ENCODE data around the gene DERA. TPM values are rescaled to one million over a fixed set of nuclear protein-coding genes. Genes with fewer than 3 reads are reported as not detected.

Gene DERA
- total and polyA plus RNA-seq, 2 of the 8 experiments (the other 6 are each of a cell fraction or from before 2014, with no cell fraction given), result 13.1 to 17.1 TPM

- H2BK5ac ChIP-seq (ENCODE audit: low read depth, low read length), result no peak overlapping the region
- H3K79me1 ChIP-seq (ENCODE audit: low read depth, low read length), result no peaks in the 10 kb centered on the region; the same call in 1 of the 2 replicates
- H2BK12ac ChIP-seq (ENCODE audit: low read depth, low read length), result no peak overlapping the region
- no peak overlapping the region for H3K18ac ChIP-seq (ENCODE audit: extremely low read depth, low read length)
- TF ChIP-seq RNF2 (IDR thresholded peaks at IDR 0.05; ENCODE audit: borderline replicate concordance, low read depth, low read length, missing control alignments, poor library complexity, severe bottlenecking), result no peak
- no peak for TF ChIP-seq POLR2AphosphoS5 (IDR thresholded peaks at IDR 0.05; ENCODE audit: low read depth, low read length)
- no peak overlapping the region for H2BK120ac ChIP-seq (replicated peaks; ENCODE audit: low read depth, low read length)
- no peak overlapping the region for H4K91ac ChIP-seq (replicated peaks; ENCODE audit: insufficient read length, low read length)
- no peak overlapping the region for H4K5ac ChIP-seq (ENCODE audit: insufficient read length, low read depth, low read length)
- no peak overlapping the region for H3K4me2 ChIP-seq (ENCODE audit: insufficient read depth in 1 of 2, low read depth in 2 of 2, low read length in 2 of 2)
- no peak overlapping the region for H4K8ac ChIP-seq (ENCODE audit: extremely low read depth, insufficient read depth, low read length)
- FAIRE-seq (no peak), DNase-seq (ENCODE audit: low read depth in 1 of 2, low spot score in 2 of 2) (no peak)
- H2BK20ac ChIP-seq (ENCODE audit: low read length), result no peak overlapping the region
- H3K56ac ChIP-seq (replicated peaks; ENCODE audit: insufficient read length, low read depth, low read length), result no peak overlapping the region
- no peaks in the 10 kb centered on the region for H3K79me2 ChIP-seq (ENCODE audit: control insufficient read depth in 1 of 2, insufficient read depth in 2 of 2, low read length in 2 of 2)
- no peak overlapping the region for H2AK5ac ChIP-seq (ENCODE audit: low read depth, low read length)
- no peak overlapping the region for H2BK15ac ChIP-seq (ENCODE audit: low read length)
- no peaks in the 10 kb centered on the region for H3K9me3 ChIP-seq (ENCODE audit: insufficient read depth in 2 of 2, low read depth in 1 of 2, low read length in 1 of 2)
- H3K4me1 ChIP-seq (replicated peaks in 1 of 4; ENCODE audit: control insufficient read depth in 3 of 4, insufficient read depth in 4 of 4, low read length in 3 of 4), result no peaks in the 10 kb centered on the region
- H3K4me3 ChIP-seq (ENCODE audit: extremely low read depth in 1 of 4, insufficient read depth in 2 of 4, low read depth in 3 of 4, low read length in 4 of 4), result no peak overlapping the region
- peaks cover 0 to 1% (median 0%) of the 10 kb centered on the region in 4 experiments; a peak in 1 of 7 replicates for H3K27me3 ChIP-seq (replicated peaks in 1 of 4; ENCODE audit: control insufficient read depth in 3 of 4, extremely low read depth in 1 of 4, insufficient read depth in 3 of 4, low read length in 3 of 4)
- no peak overlapping the region for H3K4ac ChIP-seq (replicated peaks; ENCODE audit: insufficient read length, low read depth, low read length)
- 75% methylated on average over 3 of the region's 3 CpGs; no CpG with 5 or more reads in 1 of the 2 experiments for WGBS, 2 experiments (ENCODE audit: extremely low coverage in 1 of 2, insufficient coverage in 1 of 2, insufficient read length in 1 of 2, insufficient replicate concordance in 2 of 2, low coverage in 1 of 2, low lambda C conversion rate in 2 of 2, missing lambda C conversion rate in 1 of 2)
- CTCF ChIA-PET (ENCODE audit: partially characterized antibody), result interaction anchor here (6.7 kb wide), 1 partner anchor 9 kb away, joined by 59 read pairs; no protein-coding TSS in a partner anchor
- H3K9ac ChIP-seq (replicated peaks in 1 of 4; ENCODE audit: extremely low read depth in 1 of 4, low read depth in 3 of 4, low read length in 3 of 4), result no peak overlapping the region
- H2AFZ ChIP-seq (ENCODE audit: low read length), result no peak overlapping the region
- H3K23ac ChIP-seq (ENCODE audit: insufficient read length), result no peak overlapping the region
- no peak overlapping the region for H3K14ac ChIP-seq (ENCODE audit: insufficient read length)
- no peaks in the 10 kb centered on the region for H3K36me3 ChIP-seq (ENCODE audit: control insufficient read depth in 2 of 4, insufficient read depth in 4 of 4, low read length in 3 of 4)
- POLR2A ChIA-PET (ENCODE audit: partially characterized antibody), result no interaction called here
- H4K20me1 ChIP-seq (replicated peaks in 1 of 2; ENCODE audit: control insufficient read depth in 1 of 2, insufficient read depth in 2 of 2, low read length in 2 of 2), result no peaks in the 10 kb centered on the region
- no peaks in the 10 kb centered on the region for H3K23me2 ChIP-seq (ENCODE audit: low read depth, low read length)
- no peak overlapping the region for H3K27ac ChIP-seq (ENCODE audit: low read depth, low read length)
Observed at GRCh38 chr12:15971211-15971610, 60.1 kb downstream of the DERA start.
